NCI-H2196 (cell line): ENCODE results near the gene PNPO.
A peak's percentile ranks its signal among the peaks of the same experiment; 100 is the strongest.
"Not testable (repeated sequence)": the region's sequence is repeated elsewhere in the genome, so short reads cannot be mapped to it uniquely, and the experiment has no call there.

Experiments used
- DNase-seq: peaks from one replicate; lab custom pipeline; 2025; ENCODE audit not compliant: unreplicated experiment; lab: John Stamatoyannopoulos, UW

The PNPO gene

DNA sequence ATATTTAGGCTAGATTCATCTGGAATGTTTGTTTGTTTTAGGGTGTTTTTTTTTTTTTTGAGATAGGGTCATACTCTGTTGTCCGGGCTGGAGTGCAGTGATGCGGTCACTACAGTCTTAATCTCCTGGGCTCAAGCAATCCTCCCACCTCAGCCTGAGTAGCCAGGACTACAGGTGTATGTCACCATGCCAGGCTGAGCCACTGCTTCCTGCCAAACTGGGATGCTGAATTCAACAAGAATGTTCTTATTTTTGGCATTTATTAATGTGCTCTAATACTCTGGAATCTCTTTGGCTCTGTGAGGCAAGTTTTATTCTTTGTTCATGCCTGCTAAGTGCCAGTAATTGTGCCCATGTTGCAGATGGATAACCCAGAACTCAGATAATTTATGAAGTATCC, 23.8 kb upstream of the PNPO start:
- no peak for DNase-seq

DNA sequence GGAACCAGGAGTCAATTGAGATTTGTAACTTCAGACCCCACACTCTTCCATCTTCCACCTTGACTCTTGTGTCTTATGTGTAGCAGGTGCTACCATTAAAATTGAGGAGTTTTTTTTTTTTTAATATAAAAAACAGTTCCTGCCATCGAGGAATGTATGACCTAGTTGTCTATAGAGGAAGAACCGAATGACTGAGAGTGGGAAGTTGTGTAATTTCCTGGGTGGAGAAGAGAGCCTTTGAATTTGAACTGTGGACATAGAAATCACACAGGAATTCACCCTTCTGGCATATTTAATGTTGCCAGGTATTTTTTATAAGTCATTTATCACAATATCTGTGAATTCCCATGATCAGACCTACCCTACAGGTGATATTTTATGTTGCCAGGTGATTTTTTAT, 23.4 kb upstream of the PNPO start:
- DNase-seq, result no peak

DNA sequence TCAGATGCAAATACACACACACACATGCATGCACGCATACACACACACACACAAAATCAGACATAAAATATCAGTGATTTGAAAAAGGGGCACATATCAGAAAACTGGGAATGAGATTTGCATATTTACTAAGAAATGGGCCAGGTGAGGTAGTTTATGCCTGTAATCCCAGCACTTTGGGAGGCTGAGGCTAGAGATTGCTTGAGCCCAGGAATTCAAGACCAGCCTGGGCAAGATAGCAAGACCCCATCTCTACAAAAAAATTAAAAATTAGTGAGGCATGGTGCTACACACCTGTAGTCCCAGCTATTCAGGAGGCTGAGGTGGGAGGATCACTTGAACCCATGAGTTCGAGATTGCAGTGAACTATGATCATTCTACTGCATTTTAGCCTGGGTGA, 22.4 kb upstream of the PNPO start:
- DNase-seq, result no peak

DNA sequence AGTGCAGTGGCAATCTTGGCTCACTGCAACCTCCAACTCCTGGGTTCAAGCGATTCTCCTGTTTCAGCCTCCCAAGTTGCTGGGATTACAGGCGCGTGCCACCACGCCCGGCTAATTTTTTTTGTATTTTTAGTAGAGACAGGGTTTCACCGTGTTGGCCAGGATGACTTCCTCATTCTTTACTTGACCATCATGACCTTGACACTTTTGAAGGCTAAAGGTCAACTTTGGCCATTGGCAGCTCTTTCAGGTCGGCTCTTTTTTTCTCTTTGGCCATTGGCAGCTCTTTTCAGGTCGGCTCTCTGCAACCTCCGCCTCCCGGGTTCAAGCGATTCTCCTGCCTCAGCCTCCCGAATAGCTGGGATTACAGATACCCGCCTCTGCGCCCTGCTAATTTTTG, 21.5 kb upstream of the PNPO start:
- not testable (repeated sequence) for DNase-seq

DNA sequence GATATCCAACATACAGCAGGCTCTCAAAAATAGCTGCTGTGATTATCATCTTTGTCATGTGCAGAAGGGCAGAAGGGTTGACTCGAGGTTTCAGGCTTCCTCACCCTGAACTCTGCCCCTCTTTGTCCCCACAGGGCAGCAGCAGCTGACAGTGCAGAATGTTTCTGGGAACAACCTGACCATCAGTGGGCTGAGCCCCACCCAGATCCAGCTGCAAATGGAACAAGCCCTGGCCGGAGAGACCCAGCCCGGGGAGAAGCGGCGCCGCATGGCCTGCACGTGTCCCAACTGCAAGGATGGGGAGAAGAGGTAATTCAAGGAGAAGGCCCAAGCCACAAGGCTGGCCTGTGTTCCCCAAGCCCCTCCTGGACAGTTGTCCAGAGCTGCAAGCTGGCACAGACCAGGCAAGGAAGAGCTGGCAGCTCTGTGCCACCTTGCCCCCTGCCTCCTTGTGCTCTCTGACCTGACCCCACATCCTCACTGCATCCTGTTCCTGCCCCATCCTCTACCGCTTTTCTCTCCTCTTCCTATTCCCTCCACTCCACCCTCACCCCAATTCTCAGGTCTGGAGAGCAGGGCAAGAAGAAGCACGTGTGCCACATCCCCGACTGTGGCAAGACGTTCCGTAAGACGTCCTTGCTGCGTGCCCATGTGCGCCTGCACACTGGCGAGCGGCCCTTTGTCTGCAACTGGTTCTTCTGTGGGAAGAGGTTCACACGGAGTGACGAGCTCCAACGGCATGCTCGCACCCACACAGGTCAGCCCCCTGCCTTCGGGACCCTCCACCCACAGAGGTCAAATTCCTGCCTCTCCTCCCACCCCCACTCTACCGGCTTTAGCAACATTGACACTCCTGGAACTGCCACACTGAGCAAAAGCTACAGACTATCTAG, 16.3 kb upstream of the PNPO start:
- DNase-seq, result no peak

DNA sequence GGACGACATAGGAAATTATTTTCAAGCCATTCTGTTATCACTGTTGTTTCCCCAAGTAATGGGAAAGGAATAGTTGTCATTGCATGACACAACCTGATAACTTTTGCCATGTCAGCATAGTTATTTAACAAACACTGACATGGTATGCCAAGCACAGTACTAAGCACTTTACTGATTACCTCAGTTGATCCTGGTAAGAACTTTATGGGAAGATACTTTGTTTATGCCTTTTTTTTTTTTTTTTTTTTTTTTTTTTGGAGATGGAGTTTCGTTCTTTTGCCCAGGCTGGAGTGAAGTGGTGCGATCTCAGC, 15.7 kb upstream of the PNPO start:
- no peak for DNase-seq

DNA sequence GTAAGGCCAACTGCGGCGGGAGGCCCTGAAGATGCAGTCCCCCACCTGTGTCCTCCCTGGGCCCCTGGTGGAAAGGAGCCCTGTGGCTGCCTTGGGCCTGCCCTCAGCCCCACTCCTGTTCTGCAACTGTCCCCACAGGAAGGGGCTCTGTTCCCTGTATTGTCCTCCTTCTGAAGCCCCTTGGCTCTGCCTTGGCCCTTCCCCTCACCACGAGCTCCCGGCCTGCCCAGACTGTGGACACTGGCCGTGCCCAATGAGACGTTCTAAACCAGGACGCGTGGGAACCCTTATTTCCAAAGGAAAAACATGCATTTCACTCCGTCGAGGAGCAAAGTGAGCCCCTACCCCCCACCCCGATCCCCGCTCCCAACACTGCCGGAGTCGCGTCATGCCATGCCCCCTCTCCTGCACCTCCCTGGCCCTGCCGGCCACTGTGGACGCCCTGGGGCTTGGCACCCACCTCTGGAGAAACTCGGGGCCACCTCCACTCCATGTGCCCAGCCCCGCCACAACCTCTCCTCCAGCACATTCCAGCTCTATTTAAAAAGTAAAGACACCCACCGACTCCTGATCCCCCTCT, 13.5 kb upstream of the PNPO start:
- no peak for DNase-seq

DNA sequence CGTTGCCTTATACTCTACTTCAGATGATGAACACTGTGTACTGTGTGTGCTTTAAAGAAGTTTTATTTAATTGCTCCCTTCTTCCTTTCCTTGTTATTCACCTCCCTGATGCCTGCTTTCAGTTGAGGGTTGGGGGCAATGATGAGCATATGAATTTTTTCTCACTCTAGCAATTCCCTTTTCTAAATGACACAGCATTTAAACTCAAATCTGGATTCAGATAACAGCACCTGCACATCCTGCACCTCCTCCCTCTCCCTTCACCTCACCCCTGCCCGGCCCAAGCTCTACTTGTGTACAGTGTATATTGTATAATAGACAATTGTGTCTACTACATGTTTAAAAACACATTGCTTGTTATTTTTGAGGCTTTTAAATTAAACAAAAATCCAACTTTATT, 13.0 kb upstream of the PNPO start:
- DNase-seq, result no peak

DNA sequence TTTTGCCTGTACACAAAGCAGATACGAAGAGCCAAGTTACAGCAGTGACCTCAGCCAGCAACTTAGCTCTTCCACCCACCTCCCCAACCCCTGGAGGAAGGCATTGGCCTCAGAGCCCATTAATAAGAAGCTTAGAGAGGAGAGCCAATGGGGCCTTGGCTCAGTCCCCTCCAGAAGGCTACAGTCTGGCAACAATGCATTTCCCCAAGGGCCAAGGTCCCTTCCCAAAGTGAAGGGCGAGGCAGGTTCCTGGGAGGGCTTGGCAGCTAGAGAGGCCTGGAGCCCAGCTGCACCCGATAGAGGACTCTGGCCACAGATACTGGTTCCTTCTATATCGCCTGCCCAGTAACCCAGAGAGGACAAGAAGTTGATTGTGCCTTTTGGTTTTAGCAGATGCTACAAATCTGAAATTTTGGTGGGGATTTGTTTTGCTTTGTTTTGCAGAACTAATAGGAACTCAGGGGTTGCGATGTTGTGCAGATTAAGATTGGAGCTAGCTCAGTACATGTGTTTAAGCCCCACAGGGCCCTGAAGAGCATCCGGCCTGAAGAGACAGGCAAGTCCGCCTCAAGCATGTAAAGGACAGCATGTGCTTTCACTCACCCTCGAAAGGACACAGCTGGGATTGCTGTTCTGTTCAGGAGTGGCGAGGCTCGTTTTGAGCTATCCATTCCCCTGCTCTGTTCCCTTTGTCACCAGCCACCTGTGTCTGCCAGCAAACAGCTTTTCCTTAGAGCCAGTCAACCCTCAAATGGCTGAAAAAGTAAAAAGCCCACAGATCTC, 12.0 kb upstream of the PNPO start:
- DNase-seq, result no peak

DNA sequence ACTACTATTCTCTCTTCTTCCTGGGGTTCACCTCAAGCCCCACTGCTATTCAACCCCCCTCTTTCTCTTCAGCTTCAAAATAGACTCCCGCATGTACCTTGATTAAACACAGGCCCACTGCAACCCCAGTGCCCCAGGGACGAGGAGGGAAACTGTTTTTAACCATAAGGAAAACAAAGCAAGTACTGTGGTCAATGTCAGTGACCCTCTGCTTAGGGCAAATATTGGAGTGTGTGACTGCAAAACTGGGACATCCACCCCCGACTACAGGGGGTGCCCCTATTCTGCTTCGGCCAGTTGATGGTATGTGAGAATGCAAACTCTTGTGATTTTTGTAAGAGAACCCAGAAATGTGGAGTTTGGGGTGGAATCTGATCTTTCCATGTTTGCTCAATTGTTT, 9.5 kb upstream of the PNPO start:
- no peak for DNase-seq

DNA sequence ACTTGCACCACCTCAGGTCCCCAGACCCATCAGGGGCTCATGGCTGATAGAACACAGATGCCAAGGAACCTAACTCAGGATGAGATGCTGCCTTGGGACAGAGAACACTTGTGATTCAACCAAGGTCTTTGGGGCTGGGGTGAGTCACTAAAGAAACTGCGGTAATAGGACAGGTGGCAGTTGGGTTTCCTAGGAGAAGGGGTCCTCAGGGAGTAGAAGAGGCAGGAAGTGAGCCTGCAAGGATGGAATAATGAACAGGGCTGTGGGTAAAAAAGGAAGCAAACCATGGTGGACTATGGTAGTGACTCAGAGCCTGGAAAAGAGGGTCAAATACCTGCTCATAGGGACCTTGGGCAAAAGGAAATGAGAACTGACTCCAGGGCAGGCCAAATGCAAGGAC, 6.5 kb upstream of the PNPO start:
- no peak for DNase-seq

DNA sequence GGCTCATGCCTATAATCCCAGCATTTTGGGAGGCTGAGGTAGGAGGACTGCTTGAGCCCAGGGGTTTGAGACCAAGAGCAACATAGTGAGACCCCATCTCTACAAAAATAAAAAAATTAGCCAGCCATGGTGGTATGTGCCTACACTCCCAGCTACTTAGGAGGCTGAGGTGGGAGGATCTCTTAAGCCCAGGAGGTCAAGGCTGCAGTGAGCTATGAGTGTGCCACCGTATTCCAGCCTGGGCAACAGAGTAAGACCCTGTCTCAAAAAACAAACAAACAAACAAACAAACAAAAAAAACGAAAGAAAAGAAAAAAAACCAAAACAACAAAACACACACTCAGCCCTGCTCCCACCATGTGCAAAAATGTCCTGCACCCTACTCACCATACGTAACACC, 5.9 kb upstream of the PNPO start:
- not testable (repeated sequence) for DNase-seq

DNA sequence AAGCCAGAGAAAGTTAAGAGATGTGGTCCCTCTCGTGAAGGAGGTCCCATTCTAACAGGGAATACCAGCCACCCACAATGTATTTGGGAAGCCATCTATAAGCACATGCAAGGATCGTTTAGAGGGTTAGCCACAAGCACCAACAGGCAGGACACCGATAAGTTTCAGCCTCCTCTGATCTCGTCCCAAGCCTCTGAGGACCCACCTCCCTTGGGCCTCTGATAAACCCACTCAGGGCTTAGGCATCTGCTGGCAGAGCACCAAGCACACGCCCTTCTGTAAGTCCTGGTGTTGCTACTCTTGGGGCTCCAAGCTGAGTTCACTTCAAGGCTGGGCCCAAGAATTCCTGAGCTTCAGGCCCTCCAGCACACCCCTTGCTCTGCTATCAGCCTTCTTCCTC, 5.4 kb upstream of the PNPO start:
- no peak for DNase-seq

DNA sequence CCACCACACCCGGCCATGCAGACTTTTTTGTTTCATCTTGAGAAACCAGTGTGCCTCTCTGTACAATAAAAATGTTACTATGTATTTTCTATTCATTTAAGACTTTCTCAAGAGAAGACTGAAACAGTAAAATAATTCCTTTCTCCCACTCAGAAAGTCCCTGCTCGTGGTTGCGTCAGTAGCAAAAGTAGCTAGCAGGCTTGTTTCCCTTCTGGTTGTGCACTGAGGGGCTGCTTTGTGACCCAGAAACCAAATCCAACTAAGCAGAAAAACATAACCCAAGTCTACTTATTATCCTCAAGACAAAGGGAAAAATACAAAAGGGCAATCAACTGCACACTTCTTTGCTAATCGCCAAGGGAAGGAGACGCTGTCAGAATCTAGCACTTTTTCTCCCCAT, 3.4 kb upstream of the PNPO start:
- no peak for DNase-seq

DNA sequence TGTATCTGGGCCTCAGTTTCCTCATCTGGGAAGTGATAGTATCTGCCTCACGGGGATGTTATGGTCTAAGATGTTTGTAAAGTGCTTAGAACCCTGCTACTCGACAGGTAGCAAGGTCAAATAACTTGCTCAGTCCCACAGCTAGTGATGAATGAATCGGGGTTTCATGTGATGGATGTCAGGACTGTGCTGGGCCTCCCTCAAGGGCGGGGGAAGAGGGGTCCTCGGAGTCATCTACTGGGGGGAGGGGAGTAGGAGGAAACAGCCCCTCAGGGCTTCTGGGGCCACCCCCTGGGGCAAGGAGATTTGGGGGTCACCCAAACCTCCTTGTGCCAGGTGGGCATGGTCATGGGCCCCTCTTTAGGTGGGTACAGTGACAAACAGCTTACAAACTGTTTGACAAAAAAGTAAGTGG, 732 bp downstream of the PNPO start:
- no peak for DNase-seq

DNA sequence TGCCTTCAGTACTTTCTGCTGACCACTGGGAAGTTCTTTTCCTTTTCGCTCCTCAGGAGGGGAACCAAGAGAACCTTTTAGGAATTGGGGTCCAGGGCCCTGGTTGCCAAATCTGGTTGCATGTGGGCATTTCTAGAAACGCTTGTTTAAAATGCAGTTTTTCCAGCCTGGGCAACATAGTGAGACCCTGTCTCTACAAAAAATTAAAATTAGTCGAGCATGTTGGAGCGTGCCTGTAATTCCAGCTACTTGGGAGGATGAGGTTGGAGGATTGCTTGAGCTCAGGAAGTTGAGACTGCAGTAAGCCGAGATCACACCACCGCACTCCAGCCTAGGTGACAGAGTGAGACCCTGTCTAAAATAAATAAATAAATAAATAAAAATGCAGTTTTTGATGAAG, 1.2 kb downstream of the PNPO start:
- DNase-seq, result no peak

DNA sequence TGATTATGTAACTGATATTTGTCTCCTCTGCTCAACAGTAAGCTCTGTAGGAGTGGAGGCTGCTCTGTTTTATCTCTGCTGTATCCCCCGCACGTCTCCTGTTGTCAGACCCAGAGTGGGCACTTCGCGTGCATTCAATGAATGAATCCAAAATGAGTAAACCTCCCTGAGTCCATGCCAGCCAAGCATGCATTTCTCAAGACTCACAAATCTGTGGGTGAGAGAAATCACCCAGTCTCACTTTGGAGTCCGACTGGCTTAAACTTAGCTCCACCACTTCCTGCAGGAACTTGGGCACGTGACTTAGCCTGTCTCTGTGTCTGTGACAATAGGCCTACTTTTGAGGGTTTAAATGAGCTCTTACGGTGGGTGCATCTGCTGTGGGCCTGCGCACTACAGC, 3.7 kb downstream of the PNPO start:
- DNase-seq, result no peak

DNA sequence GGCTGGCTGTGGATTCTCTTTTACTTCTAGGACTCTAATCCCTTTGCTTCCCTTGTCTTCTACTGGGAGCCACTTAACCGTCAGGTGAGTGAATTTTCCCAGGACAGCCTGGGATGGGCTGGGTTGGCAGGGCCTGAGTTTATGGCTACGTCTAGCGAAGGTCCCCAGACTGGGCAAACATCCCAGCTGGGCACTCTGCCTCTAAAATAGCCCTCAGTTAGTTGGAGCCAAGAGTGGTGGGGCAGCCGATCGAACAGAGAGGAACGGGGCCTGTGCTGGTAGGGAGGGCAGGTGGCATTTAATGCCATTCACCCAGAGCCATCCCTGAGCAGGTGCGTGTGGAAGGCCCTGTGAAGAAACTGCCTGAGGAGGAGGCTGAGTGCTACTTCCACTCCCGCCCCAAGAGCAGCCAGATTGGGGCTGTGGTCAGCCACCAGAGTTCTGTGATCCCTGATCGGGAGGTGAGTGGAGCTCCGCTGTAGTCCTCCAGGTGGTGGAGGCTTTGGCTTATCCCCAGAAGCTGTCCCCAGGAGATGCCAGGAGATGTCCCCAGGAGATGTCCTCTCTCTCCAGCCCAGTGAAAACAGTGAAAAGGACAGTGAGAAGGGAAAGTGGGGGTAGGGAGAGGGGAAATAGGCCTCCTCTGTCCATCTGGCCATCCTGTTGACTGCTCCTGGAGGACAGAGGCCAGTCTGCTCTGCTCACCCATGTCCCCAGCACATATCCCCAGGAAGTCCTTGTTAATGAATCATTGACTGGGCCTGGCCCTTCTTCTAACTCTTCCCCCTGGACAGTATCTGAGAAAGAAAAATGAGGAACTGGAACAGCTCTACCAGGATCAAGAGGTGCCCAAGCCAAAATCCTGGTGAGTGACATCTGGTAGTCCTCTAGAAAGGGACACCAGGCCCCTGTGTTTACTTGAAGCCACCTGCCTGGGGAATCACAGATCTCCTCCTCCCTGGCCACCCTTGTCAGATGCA, 4.4 kb downstream of the PNPO start:
- DNase-seq, result no peak

DNA sequence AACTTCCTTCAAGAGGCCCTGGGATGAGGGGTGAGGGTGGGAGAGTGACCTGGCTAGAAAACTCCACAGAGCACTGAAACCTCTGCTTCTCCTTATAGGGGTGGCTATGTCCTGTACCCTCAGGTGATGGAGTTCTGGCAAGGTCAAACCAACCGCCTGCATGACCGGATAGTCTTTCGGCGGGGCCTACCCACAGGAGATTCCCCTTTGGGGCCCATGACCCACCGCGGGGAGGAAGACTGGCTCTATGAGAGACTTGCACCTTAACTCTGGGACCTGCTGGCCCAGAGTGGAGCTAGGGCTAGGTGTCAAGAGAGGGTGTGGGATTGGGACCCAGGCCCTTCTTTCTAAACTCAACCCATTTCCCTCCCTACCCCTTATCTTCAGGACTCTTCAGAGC, 5.1 kb downstream of the PNPO start:
- no peak for DNase-seq

DNA sequence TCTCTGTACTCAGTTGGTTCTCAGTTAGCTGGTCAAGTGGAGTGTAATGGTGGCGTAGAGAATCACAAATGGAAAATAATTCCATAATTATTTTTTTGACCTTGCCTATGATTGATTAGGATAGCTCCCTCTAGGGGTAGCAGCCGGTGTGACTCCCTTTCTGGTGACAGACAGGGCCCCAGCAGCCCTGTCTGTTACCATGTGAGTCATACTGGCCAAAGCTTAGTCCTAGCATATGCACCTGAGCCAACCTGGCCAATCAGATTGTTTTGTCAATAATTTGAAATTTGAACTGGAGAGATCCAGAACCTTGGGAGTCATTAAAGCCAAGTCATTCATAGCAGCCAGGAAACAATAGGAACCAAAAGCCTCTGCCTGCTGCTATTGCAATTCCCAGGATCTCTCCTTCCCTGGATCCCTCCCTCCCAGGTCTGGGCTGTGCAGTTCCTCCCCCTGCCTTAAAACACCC, 5.6 kb downstream of the PNPO start:
- DNase-seq, result peak; percentile 94

DNA sequence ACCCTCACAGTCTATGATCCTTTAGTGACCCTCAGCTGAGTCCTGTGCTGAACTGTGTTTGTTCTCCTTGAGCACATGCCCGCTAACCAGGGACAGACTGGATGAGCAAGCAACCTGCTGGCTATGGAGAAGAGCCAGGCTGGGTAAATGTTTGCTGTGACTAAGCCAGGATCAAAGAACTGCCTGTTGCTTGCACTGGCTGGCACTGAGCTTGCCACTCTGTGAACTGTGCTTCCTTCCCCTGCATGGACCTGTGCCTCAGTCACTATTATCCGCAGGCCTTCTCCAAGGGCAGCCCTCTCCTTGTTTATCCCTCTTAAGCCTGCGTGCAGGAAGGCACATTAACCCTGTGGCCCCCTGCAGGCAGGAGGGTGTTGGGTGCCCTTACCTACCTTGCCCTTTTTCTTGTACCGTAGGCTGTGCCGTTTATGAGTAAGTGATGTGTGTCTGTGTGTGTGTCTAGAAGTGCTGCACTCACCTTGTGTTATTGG, 7.4 kb downstream of the PNPO start:
- DNase-seq, result peak; percentile 30
